Natural killer cell (primary cell): Measurements from ENCODE around the gene RDH13. TPM values are rescaled to one million over a fixed set of nuclear protein-coding genes. Genes with fewer than 3 reads are reported as not detected.
"Not testable (repeated sequence)": the region's sequence is repeated elsewhere in the genome, so short reads cannot be mapped to it uniquely, and the experiment has no call there.

Source experiments
- ATAC-seq, 3 donors: fragments of 150-1000 bp in 2 of 3; fragments of 200-7000 bp in 1 of 3; cut with Tn5 transposase; 1 replicate in 1 of 3; 2 replicates in 2 of 3; pipeline ENCODE4 v1.10.0; 2021; ENCODE audit warnings: mild to moderate bottlenecking in 2 of 3, moderate library complexity in 2 of 3
- DNase-seq, 2 donors: peaks; one replicate each; pipeline versions ENCODE4 v3.0.0 to v3.0.0-alpha.2; 2013 to 2021; ENCODE audit warnings: mixed read lengths in 1 of 2
- H3K27ac ChIP-seq: one replicate; pipeline ENCODE4 v1.5.1; 2013; ENCODE audit warnings: mild to moderate bottlenecking, low read length
- H3K27me3 ChIP-seq: one replicate; pipeline ENCODE4 v1.6.1; 2013; ENCODE audit warnings: low read length; ENCODE audit not compliant: control insufficient read depth, insufficient read depth
- H3K36me3 ChIP-seq: one replicate; pipeline ENCODE4 v1.6.1; 2013; ENCODE audit warnings: low read length; ENCODE audit not compliant: control insufficient read depth, insufficient read depth
- H3K4me1 ChIP-seq: one replicate; pipeline ENCODE4 v1.6.1; 2013; ENCODE audit warnings: low read length; ENCODE audit not compliant: control insufficient read depth, insufficient read depth
- H3K4me3 ChIP-seq: one replicate; pipeline ENCODE4 v1.5.1; 2013; ENCODE audit warnings: low read length
- H3K9me3 ChIP-seq: one replicate; pipeline ENCODE4 v1.6.1; 2013; ENCODE audit warnings: low read length; ENCODE audit not compliant: control insufficient read depth, insufficient read depth
- H3K27ac Mint-ChIP-seq, 2 donors: one replicate each; pipeline ENCODE4 v1.8.0; 2022; ENCODE audit warnings: mild to moderate bottlenecking in 2 of 2, mixed read lengths in 2 of 2, moderate library complexity in 1 of 2
- H3K27me3 Mint-ChIP-seq, 2 donors: one replicate each; pipeline ENCODE4 v1.8.0; 2022; ENCODE audit warnings: low read depth in 2 of 2, mixed read lengths in 2 of 2
- H3K36me3 Mint-ChIP-seq: one replicate; pipeline ENCODE4 v1.8.0; 2022; ENCODE audit warnings: mixed read lengths
- H3K4me1 Mint-ChIP-seq, 2 donors: one replicate each; pipeline ENCODE4 v1.8.0; 2022; ENCODE audit warnings: mixed read lengths in 2 of 2
- H3K4me3 Mint-ChIP-seq: one replicate; pipeline ENCODE4 v1.8.0; 2022; ENCODE audit warnings: mild to moderate bottlenecking, moderate library complexity, mixed read lengths
- H3K9me3 Mint-ChIP-seq, 2 donors: one replicate each; pipeline ENCODE4 v1.8.0; 2022; ENCODE audit warnings: mixed read lengths in 2 of 2
- WGBS: methylation state at CpG from one replicate; pipeline ENCODE4 v1.1.7; 2013; ENCODE audit warnings: missing lambda C conversion rate; ENCODE audit not compliant: insufficient coverage; 5-methylcytosine and 5-hydroxymethylcytosine counted together
- intact Hi-C: fragments of 100-400 bp; cut with micrococcal nuclease; formaldehyde crosslinking; loops from one replicate; pipeline ENCODE4 v1.14.2; 2022
- total RNA-seq, 4 donors: library from RNA; stranded (reverse); fragments of 120-200 nt in 1 of 4; gene quantifications; one replicate each; pipeline versions ENCODE4 v1.2.3 to v1.2.4, GENCODE V29; 2013 to 2022
- TF ChIP-seq, protein P1 (sequence below): fragments of 200-600 bp; IDR thresholded peaks from one replicate; pipeline ENCODE4 v1.8.0; 2022; ENCODE audit warnings: antibody characterized with exemption

The RDH13 gene
- total RNA-seq, 3 donors from 2014 or later (not counting 1 experiment from before 2014, with no cell fraction given) = 18.2 to 25.3 (median 19.3) TPM

GRCh38 chr19:55109527-55110291 is 46.8 kb upstream of the RDH13 start:
- H3K9me3 ChIP-seq = no peaks in the 10 kb centered on the region
- no peak overlapping the region for H3K27ac Mint-ChIP-seq
- H3K36me3 Mint-ChIP-seq = no peaks in the 10 kb centered on the region
- no peaks in the 10 kb centered on the region for H3K9me3 Mint-ChIP-seq
- H3K27ac ChIP-seq = no peak overlapping the region
- H3K36me3 ChIP-seq = peaks cover 10% of the 10 kb centered on the region
- H3K27me3 ChIP-seq = no peaks in the 10 kb centered on the region
- 95% methylated on average over 20 of the region's 20 CpGs for WGBS
- ATAC-seq (no peak), DNase-seq (peak in 1 of 2 donors; percentile 2)
- peaks cover 14 to 26% of the 10 kb centered on the region in 2 donors for H3K4me1 Mint-ChIP-seq
- TF ChIP-seq, protein P1, sequence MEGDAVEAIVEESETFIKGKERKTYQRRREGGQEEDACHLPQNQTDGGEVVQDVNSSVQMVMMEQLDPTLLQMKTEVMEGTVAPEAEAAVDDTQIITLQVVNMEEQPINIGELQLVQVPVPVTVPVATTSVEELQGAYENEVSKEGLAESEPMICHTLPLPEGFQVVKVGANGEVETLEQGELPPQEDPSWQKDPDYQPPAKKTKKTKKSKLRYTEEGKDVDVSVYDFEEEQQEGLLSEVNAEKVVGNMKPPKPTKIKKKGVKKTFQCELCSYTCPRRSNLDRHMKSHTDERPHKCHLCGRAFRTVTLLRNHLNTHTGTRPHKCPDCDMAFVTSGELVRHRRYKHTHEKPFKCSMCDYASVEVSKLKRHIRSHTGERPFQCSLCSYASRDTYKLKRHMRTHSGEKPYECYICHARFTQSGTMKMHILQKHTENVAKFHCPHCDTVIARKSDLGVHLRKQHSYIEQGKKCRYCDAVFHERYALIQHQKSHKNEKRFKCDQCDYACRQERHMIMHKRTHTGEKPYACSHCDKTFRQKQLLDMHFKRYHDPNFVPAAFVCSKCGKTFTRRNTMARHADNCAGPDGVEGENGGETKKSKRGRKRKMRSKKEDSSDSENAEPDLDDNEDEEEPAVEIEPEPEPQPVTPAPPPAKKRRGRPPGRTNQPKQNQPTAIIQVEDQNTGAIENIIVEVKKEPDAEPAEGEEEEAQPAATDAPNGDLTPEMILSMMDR = no peak
- no peak overlapping the region for H3K4me3 ChIP-seq
- H3K4me3 Mint-ChIP-seq = no peak overlapping the region
- peaks cover 18% of the 10 kb centered on the region for H3K4me1 ChIP-seq
- no peaks in the 10 kb centered on the region for H3K27me3 Mint-ChIP-seq
- intact Hi-C loops = no loop called here

DNA sequence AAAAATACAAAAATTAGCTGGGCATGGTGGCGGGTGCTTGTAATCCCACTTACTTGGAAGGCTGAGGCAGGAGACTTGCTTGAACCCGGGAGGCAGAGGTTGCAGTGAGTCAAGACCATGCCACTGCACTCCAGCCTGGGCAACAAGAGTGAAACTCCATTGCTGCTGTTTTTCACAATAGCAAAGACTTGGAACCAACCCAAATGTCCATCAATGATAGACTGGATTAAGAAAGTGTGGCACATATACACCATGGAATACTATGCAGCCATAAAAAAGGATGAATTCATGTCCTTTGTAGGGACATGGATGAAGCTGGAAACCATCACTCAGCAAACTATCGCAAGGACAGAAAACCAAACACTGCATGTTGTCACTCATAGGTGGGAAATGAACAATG is 44.3 kb upstream of the RDH13 start:
- intact Hi-C loops, ATAC-seq, H3K9me3 ChIP-seq, H3K4me3 ChIP-seq, H3K27ac Mint-ChIP-seq, H3K36me3 Mint-ChIP-seq, H3K4me1 ChIP-seq, H3K27me3 ChIP-seq, H3K27me3 Mint-ChIP-seq, H3K27ac ChIP-seq, DNase-seq, H3K9me3 Mint-ChIP-seq, H3K4me3 Mint-ChIP-seq: not testable (repeated sequence)
- H3K4me1 Mint-ChIP-seq = peaks cover 11 to 15% of the 10 kb centered on the region in 2 donors
- peaks cover 21% of the 10 kb centered on the region for H3K36me3 ChIP-seq
- WGBS = 100% methylated on average over 3 of the region's 3 CpGs

GRCh38 chr19:55106591-55106990 is 43.6 kb upstream of the RDH13 start:
- no peak for ATAC-seq
- Mint-ChIP-seq H3K27me3 (no peaks in the 10 kb centered on the region), H3K36me3 (no peaks in the 10 kb centered on the region), H3K27ac (peak overlapping the region in 1 of 2 donors; percentile 16), H3K4me1 (peaks cover 11 to 15% of the 10 kb centered on the region in 2 donors), H3K4me3 (no peak overlapping the region), H3K9me3 (no peaks in the 10 kb centered on the region)
- intact Hi-C loops = no loop called here
- peaks cover 3% of the 10 kb centered on the region for H3K9me3 ChIP-seq
- H3K27me3 ChIP-seq = no peaks in the 10 kb centered on the region
- 97% methylated on average over 6 of the region's 6 CpGs for WGBS
- no peak overlapping the region for H3K27ac ChIP-seq
- no peaks in the 10 kb centered on the region for H3K4me1 ChIP-seq
- TF ChIP-seq, protein P1 = no peak
- H3K4me3 ChIP-seq = no peak overlapping the region
- H3K36me3 ChIP-seq = peaks cover 19% of the 10 kb centered on the region
- no peak for DNase-seq

- no peak overlapping the region for H3K4me3 ChIP-seq
- H3K9me3 Mint-ChIP-seq = no peaks in the 10 kb centered on the region
Measured at GRCh38 chr19:55105237-55105636, 42.3 kb upstream of the RDH13 start.

More at GRCh38 chr19:55105237-55105636, 42.3 kb upstream of the RDH13 start:
- Histone ChIP-seq H3K4me1 (no peaks in the 10 kb centered on the region), H3K27ac (no peak overlapping the region), H3K36me3 (peaks cover 24% of the 10 kb centered on the region), H3K27me3 (no peaks in the 10 kb centered on the region), H3K9me3 (peaks cover 3% of the 10 kb centered on the region)
- Mint-ChIP-seq H3K27ac (no peak overlapping the region), H3K36me3 (no peaks in the 10 kb centered on the region), H3K27me3 (no peaks in the 10 kb centered on the region), H3K4me3 (no peak overlapping the region), H3K4me1 (peaks cover 5 to 10% of the 10 kb centered on the region in 2 donors)
- TF ChIP-seq, protein P1 = no peak
- 75% methylated on average over 2 of the region's 2 CpGs for WGBS
- ATAC-seq (no peak), DNase-seq (no peak)
- intact Hi-C loops = no loop called here
